ENCODE results near the gene TMED4. TPM values are rescaled to one million over a fixed set of nuclear protein-coding genes. Genes with fewer than 3 reads are reported as not detected.
A peak's percentile ranks its signal among the peaks of the same experiment; 100 is the strongest.

The TMED4 gene
- total and polyA plus RNA-seq, 2 of the 13 experiments (the other 11 are each of a cell fraction or from before 2014, with no cell fraction given), result 81.4 to 109 TPM

GRCh38 chr7:44622342-44623151, 40.5 kb upstream of the TMED4 start (continued):
- TF ChIP-seq ZNF660 (CRISPR knock-in tag; IDR thresholded peaks at IDR 0.05; ENCODE audit: borderline replicate concordance, low read depth) (no peak), SMARCC2 (IDR thresholded peaks at IDR 0.05) (no peak), HMG20A (CRISPR knock-in tag; IDR thresholded peaks at IDR 0.05; ENCODE audit: borderline replicate concordance) (no peak; the same call in 1 of the 2 replicates), FOXK1 (CRISPR knock-in tag; IDR thresholded peaks at IDR 0.05; ENCODE audit: borderline replicate concordance, low read depth) (no peak), HDAC6 (IDR thresholded peaks at IDR 0.05; ENCODE audit: low read depth, low read length) (no peak), THAP9 (CRISPR knock-in tag; IDR thresholded peaks at IDR 0.05; ENCODE audit: borderline replicate concordance) (no peak), ARID5B (CRISPR knock-in tag; IDR thresholded peaks at IDR 0.05) (0 out of 2 replicates have a peak, but pooled peaks have one; percentile 18), ZNF792 (CRISPR knock-in tag; IDR thresholded peaks at IDR 0.05) (no peak), PHF20 (CRISPR knock-in tag; IDR thresholded peaks at IDR 0.05) (no peak), ZNF234 (CRISPR knock-in tag; conservative IDR thresholded peaks at IDR 0.05) (no peak), FOSL2 (CRISPR knock-in tag; IDR thresholded peaks at IDR 0.05) (peak; percentile 76), KIAA2018 (CRISPR knock-in tag; IDR thresholded peaks at IDR 0.05; ENCODE audit: borderline replicate concordance) (no peak), FOXP1 (IDR thresholded peaks at IDR 0.05) (no peak), FOXP1 (CRISPR knock-in tag; IDR thresholded peaks at IDR 0.05) (0 out of 2 replicates have a peak, but pooled peaks have one; percentile 28), SAP130 (CRISPR knock-in tag; IDR thresholded peaks at IDR 0.05; ENCODE audit: low read depth) (peak; percentile 22)
